Measurements from ENCODE around the gene HECW1. TPM values are rescaled to one million over a fixed set of nuclear protein-coding genes. Genes with fewer than 3 reads are reported as not detected.

The HECW1 gene
- total and polyA plus RNA-seq, 2 of the 13 experiments (the other 11 are each of a cell fraction or from before 2014, with no cell fraction given) = not detected

DNA sequence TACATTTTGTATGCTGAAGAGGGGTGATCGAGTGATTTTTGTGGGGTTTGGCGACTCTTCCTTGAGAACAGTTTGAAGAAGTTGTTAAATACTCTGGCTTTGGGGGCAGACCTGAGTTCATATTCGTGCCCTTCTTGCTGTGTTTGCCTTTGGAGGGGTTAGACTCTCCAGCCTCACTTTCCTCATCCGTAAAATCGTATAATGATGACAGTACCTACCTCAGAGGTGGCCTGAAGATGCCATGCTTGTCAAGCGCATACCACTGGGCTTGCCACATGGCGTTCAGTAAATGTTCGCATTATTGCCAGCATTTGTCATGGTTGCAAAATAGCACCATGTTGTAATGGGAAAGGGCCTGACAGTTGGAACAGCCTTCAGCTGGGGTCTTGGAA is 471.7 kb downstream of the HECW1 start (continued):
- TF ChIP-seq, protein P1, sequence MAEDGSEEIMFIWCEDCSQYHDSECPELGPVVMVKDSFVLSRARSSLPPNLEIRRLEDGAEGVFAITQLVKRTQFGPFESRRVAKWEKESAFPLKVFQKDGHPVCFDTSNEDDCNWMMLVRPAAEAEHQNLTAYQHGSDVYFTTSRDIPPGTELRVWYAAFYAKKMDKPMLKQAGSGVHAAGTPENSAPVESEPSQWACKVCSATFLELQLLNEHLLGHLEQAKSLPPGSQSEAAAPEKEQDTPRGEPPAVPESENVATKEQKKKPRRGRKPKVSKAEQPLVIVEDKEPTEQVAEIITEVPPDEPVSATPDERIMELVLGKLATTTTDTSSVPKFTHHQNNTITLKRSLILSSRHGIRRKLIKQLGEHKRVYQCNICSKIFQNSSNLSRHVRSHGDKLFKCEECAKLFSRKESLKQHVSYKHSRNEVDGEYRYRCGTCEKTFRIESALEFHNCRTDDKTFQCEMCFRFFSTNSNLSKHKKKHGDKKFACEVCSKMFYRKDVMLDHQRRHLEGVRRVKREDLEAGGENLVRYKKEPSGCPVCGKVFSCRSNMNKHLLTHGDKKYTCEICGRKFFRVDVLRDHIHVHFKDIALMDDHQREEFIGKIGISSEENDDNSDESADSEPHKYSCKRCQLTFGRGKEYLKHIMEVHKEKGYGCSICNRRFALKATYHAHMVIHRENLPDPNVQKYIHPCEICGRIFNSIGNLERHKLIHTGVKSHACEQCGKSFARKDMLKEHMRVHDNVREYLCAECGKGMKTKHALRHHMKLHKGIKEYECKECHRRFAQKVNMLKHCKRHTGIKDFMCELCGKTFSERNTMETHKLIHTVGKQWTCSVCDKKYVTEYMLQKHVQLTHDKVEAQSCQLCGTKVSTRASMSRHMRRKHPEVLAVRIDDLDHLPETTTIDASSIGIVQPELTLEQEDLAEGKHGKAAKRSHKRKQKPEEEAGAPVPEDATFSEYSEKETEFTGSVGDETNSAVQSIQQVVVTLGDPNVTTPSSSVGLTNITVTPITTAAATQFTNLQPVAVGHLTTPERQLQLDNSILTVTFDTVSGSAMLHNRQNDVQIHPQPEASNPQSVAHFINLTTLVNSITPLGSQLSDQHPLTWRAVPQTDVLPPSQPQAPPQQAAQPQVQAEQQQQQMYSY (CRISPR knock-in tag; IDR thresholded peaks at IDR 0.05) = no peak
- no peak for TF ChIP-seq ZNF431 (CRISPR knock-in tag; IDR thresholded peaks at IDR 0.05; ENCODE audit: borderline replicate concordance, low read depth)
- TF ChIP-seq UBTF (CRISPR knock-in tag; IDR thresholded peaks at IDR 0.05) = no peak
- no peak for TF ChIP-seq RCOR2 (CRISPR knock-in tag; IDR thresholded peaks at IDR 0.05)
- TF ChIP-seq, protein P2, sequence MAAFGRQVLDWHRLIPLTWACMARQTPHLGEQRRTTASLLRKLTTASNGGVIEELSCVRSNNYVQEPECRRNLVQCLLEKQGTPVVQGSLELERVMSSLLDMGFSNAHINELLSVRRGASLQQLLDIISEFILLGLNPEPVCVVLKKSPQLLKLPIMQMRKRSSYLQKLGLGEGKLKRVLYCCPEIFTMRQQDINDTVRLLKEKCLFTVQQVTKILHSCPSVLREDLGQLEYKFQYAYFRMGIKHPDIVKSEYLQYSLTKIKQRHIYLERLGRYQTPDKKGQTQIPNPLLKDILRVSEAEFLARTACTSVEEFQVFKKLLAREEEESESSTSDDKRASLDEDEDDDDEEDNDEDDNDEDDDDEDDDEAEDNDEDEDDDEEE (CRISPR knock-in tag; IDR thresholded peaks at IDR 0.05) = no peak
- no peak for TF ChIP-seq IRF2 (CRISPR knock-in tag; IDR thresholded peaks at IDR 0.05)
- TF ChIP-seq HDAC2 (CRISPR knock-in tag; IDR thresholded peaks at IDR 0.05) = no peak; the same call in 1 of the 2 replicates
- TF ChIP-seq, protein P3, sequence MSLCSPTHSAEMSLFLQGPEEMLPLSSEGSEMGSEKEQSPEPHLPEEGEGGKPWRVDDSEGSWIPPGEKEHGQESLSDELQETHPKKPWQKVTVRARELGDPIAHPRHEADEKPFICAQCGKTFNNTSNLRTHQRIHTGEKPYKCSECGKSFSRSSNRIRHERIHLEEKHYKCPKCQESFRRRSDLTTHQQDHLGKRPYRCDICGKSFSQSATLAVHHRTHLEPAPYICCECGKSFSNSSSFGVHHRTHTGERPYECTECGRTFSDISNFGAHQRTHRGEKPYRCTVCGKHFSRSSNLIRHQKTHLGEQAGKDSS (CRISPR knock-in tag; IDR thresholded peaks at IDR 0.05; ENCODE audit: borderline replicate concordance, low read depth) = no peak
- TF ChIP-seq ZNF576 (CRISPR knock-in tag; IDR thresholded peaks at IDR 0.05) = no peak
- no peak for TF ChIP-seq ZNF3 (CRISPR knock-in tag; IDR thresholded peaks at IDR 0.05)
- TF ChIP-seq MEIS2 (CRISPR knock-in tag; IDR thresholded peaks at IDR 0.05) = no peak
- no peak for TF ChIP-seq ZIK1 (CRISPR knock-in tag; IDR thresholded peaks at IDR 0.05; ENCODE audit: borderline replicate concordance, low read depth)
- TF ChIP-seq ZNF780A (CRISPR knock-in tag; IDR thresholded peaks at IDR 0.05) = no peak
- no peak for TF ChIP-seq ELF3 (CRISPR knock-in tag; IDR thresholded peaks at IDR 0.05)
- TF ChIP-seq ZNF652 (CRISPR knock-in tag; IDR thresholded peaks at IDR 0.05; ENCODE audit: borderline replicate concordance, low read depth) = no peak
- no peak for TF ChIP-seq TEF (CRISPR knock-in tag; IDR thresholded peaks at IDR 0.05)
- 0 out of 2 replicates have a peak, but pooled peaks have one; percentile 9 for TF ChIP-seq HNF4A (CRISPR knock-in tag; IDR thresholded peaks at IDR 0.05)
- TF ChIP-seq ZNF264 (CRISPR knock-in tag; IDR thresholded peaks at IDR 0.05) = 0 out of 2 replicates have a peak, but pooled peaks have one; percentile 41
- TF ChIP-seq POLR2AphosphoS2 (IDR thresholded peaks at IDR 0.05; ENCODE audit: low read depth, low read length) = no peak
- TF ChIP-seq SMARCE1 (IDR thresholded peaks at IDR 0.05; ENCODE audit: borderline replicate concordance) = no peak
- TF ChIP-seq ZC3H13 (CRISPR knock-in tag; IDR thresholded peaks at IDR 0.05) = 0 out of 2 replicates have a peak, but pooled peaks have one; percentile 27
- TF ChIP-seq TEAD3 (CRISPR knock-in tag; optimal IDR thresholded peaks at IDR 0.05; ENCODE audit: borderline replicate concordance) = peak; percentile 65
- TF ChIP-seq KLF12 (CRISPR knock-in tag; IDR thresholded peaks at IDR 0.05; ENCODE audit: borderline replicate concordance) = no peak
- TF ChIP-seq ZNF891 (CRISPR knock-in tag; IDR thresholded peaks at IDR 0.05) = no peak

Data from HepG2 (cell line).